Upper lobe of left lung (tissue), 6 donors: ENCODE data around the gene GCK. TPM values are rescaled to one million over a fixed set of nuclear protein-coding genes. Genes with fewer than 3 reads are reported as not detected.
A peak's percentile ranks its signal among the peaks of the same experiment; 100 is the strongest.

Experiments used
- ATAC-seq, 2 donors: fragments of 200-7000 bp; cut with Tn5 transposase; one replicate each; pipeline ENCODE4 v1.9.1; 2022; ENCODE audit warnings: mild to moderate bottlenecking in 2 of 2, moderate library complexity in 2 of 2; ENCODE audit not compliant: low FRiP score in 2 of 2
- DNase-seq, 2 donors: peaks; one replicate each; pipeline ENCODE4 v3.0.0-alpha.2; 2019 to 2020
- H3K27ac ChIP-seq, 4 donors: fragments of 200-600 bp; sonication (generic); one replicate each; pipeline ENCODE4 v1.5.1; 2016 to 2019
- H3K27me3 ChIP-seq, 4 donors: fragments of 200-600 bp; sonication (generic); one replicate each; pipeline ENCODE4 v1.5.1; 2017 to 2019
- H3K36me3 ChIP-seq, 4 donors: fragments of 200-600 bp; sonication (generic); one replicate each; pipeline ENCODE4 v1.5.1; 2016 to 2019
- H3K4me1 ChIP-seq, 4 donors: fragments of 200-600 bp; sonication (generic); one replicate each; pipeline ENCODE4 v1.5.1; 2018 to 2019
- H3K4me3 ChIP-seq, 4 donors: fragments of 200-600 bp; sonication (generic); one replicate each; pipeline ENCODE4 v1.5.1; 2017 to 2019; ENCODE audit warnings: mild to moderate bottlenecking in 2 of 4, moderate library complexity in 1 of 4
- H3K9me3 ChIP-seq, 4 donors: fragments of 200-600 bp; sonication (generic); one replicate each; pipeline ENCODE4 v1.5.1; 2018 to 2019
- CTCF ChIP-seq, 6 experiments: fragments of 450-650 bp in 4 of 6; fragments of 200-600 bp in 2 of 6; sonication (generic) in 2 of 6; IDR thresholded peaks; one replicate each; pipeline ENCODE4 v1.5.1; 2016 to 2019; ENCODE audit warnings: antibody characterized with exemption in 6 of 6
- EP300 ChIP-seq, 4 donors: sonication (generic); formaldehyde crosslinking; IDR thresholded peaks; one replicate each; pipeline ENCODE4 v1.5.1; 2017; ENCODE audit warnings: antibody characterized with exemption in 4 of 4, control low read depth in 2 of 4
- POLR2A ChIP-seq, 4 donors: fragments of 450-650 bp; IDR thresholded peaks; one replicate each; pipeline ENCODE4 v1.5.1; 2016 to 2017; ENCODE audit warnings: antibody characterized with exemption in 4 of 4, mild to moderate bottlenecking in 2 of 4
- POLR2AphosphoS5 ChIP-seq, 2 donors: sonication (generic); formaldehyde crosslinking; IDR thresholded peaks; one replicate each; pipeline ENCODE4 v1.5.1; 2017; ENCODE audit warnings: antibody characterized with exemption in 2 of 2
- WGBS, 2 donors: methylation state at CpG; one replicate each; pipeline ENCODE4 v1.1.5; 2017 to 2018; 5-methylcytosine and 5-hydroxymethylcytosine counted together
- total RNA-seq, 6 donors: library from RNA; depleted of rRNA in 4 of 6; stranded (reverse); fragments of >200 nt in 4 of 6; gene quantifications; one replicate each; pipeline versions ENCODE4 v1.1.0 to v1.2.1, GENCODE V29; 2016 to 2021
- donor health status: DM: no; HTN: no; CAD: no; lungs with moderate emphysema.
- donor health status: DM: no; HTN: yes; CAD: no; lungs with severe emphysema.

The GCK gene
- total RNA-seq, 6 donors from 2014 or later, result 0.17 to 0.49 (median 0.30) TPM; not detected in 2

- Histone ChIP-seq H3K27me3 (no peaks in the 10 kb centered on the region), H3K36me3 (peaks cover 0 to 95% (median 45%) of the 10 kb centered on the region in 4 donors), H3K27ac (no peak overlapping the region), H3K4me3 (no peak overlapping the region), H3K4me1 (peaks cover 0 to 7% (median 0%) of the 10 kb centered on the region in 4 donors), H3K9me3 (no peaks in the 10 kb centered on the region)
- TF ChIP-seq EP300 (IDR thresholded peaks at IDR 0.05), result no peak
- no peak for TF ChIP-seq CTCF (IDR thresholded peaks at IDR 0.05)
- no peak for TF ChIP-seq POLR2AphosphoS5 (IDR thresholded peaks at IDR 0.05)
- TF ChIP-seq POLR2A (IDR thresholded peaks at IDR 0.05), result no peak
- WGBS, 2 donors, result 89 to 100% methylated on average over 2 to 16 of the region's 16 CpGs
- no peak for ATAC-seq
- no peak for DNase-seq
Measured at GRCh38 chr7:44111761-44112160, 77.5 kb downstream of the GCK start.

GRCh38 chr7:44110719-44111635 is 78.3 kb downstream of the GCK start:
- H3K36me3 ChIP-seq, result peaks cover 0 to 89% (median 42%) of the 10 kb centered on the region in 4 donors
- peaks cover 0 to 7% (median 0%) of the 10 kb centered on the region in 4 donors for H3K4me1 ChIP-seq
- ATAC-seq (no peak), DNase-seq (no peak)
- no peak overlapping the region for H3K27ac ChIP-seq
- H3K27me3 ChIP-seq, result no peaks in the 10 kb centered on the region
- whole genome bisulfite sequencing, 2 donors, result 74 to 81% methylated on average over 15 to 26 of the region's 27 CpGs
- H3K4me3 ChIP-seq, result no peak overlapping the region
- H3K9me3 ChIP-seq, result no peaks in the 10 kb centered on the region
- TF ChIP-seq EP300 (IDR thresholded peaks at IDR 0.05) (no peak), POLR2AphosphoS5 (IDR thresholded peaks at IDR 0.05) (no peak), POLR2A (IDR thresholded peaks at IDR 0.05) (no peak), CTCF (IDR thresholded peaks at IDR 0.05) (no peak)

- TF ChIP-seq CTCF (IDR thresholded peaks at IDR 0.05) (no peak), EP300 (IDR thresholded peaks at IDR 0.05) (no peak), POLR2AphosphoS5 (IDR thresholded peaks at IDR 0.05) (no peak), POLR2A (IDR thresholded peaks at IDR 0.05) (no peak)
- DNase-seq, result no peak
- Histone ChIP-seq H3K4me3 (no peak overlapping the region), H3K27ac (no peak overlapping the region), H3K36me3 (peaks cover 0 to 79% (median 35%) of the 10 kb centered on the region in 4 donors), H3K4me1 (peaks cover 0 to 7% (median under 1%) of the 10 kb centered on the region in 4 donors), H3K27me3 (no peaks in the 10 kb centered on the region), H3K9me3 (no peaks in the 10 kb centered on the region)
- WGBS, 2 donors, result 93 to 97% methylated on average over 12 to 18 of the region's 18 CpGs
- no peak for ATAC-seq
Measured at GRCh38 chr7:44109991-44110390, 79.2 kb downstream of the GCK start.

- Histone ChIP-seq H3K9me3 (no peaks in the 10 kb centered on the region), H3K36me3 (peaks cover 0 to 69% (median 30%) of the 10 kb centered on the region in 4 donors), H3K4me3 (no peak overlapping the region), H3K4me1 (peaks cover 5 to 13% (median 9%) of the 10 kb centered on the region in 4 donors), H3K27me3 (peaks cover 0 to 8% (median 3%) of the 10 kb centered on the region in 4 donors), H3K27ac (peak overlapping the region in 2 of 4 donors; percentile 89 to 91)
- DNase-seq, result no peak
- no peak for TF ChIP-seq EP300 (IDR thresholded peaks at IDR 0.05)
- no peak for TF ChIP-seq POLR2A (IDR thresholded peaks at IDR 0.05)
- ATAC-seq, result no peak
- WGBS, 2 donors, result 90 to 93% methylated on average over 13 to 19 of the region's 21 CpGs
Measured at GRCh38 chr7:44108768-44109750, 80.2 kb downstream of the GCK start.
